ENCODE data around the gene ATF3.

Gene ATF3

GRCh38 chr1:212608959-212609700, 569 bp downstream of the ATF3 start:
- in situ Hi-C loops (cut with HindIII; ENCODE audit: low pct_ligation_motif_present, low sequenced_read_pairs) = no loop called here
- peaks cover 27% of the 10 kb centered on the region for H3K27me3 ChIP-seq (replicated peaks)
- no peaks in the 10 kb centered on the region for H3K36me3 ChIP-seq (replicated peaks)
- H3K4me3 ChIP-seq (ENCODE audit: low read depth, low read length) = peak overlapping the region; percentile 79
- TF ChIP-seq CTCF (IDR thresholded peaks at IDR 0.05; ENCODE audit: low read depth, low read length, missing control alignments) = peak; percentile 53
- no peak for DNase-seq
- peak overlapping the region; percentile 84 for H3K27ac ChIP-seq

DNA sequence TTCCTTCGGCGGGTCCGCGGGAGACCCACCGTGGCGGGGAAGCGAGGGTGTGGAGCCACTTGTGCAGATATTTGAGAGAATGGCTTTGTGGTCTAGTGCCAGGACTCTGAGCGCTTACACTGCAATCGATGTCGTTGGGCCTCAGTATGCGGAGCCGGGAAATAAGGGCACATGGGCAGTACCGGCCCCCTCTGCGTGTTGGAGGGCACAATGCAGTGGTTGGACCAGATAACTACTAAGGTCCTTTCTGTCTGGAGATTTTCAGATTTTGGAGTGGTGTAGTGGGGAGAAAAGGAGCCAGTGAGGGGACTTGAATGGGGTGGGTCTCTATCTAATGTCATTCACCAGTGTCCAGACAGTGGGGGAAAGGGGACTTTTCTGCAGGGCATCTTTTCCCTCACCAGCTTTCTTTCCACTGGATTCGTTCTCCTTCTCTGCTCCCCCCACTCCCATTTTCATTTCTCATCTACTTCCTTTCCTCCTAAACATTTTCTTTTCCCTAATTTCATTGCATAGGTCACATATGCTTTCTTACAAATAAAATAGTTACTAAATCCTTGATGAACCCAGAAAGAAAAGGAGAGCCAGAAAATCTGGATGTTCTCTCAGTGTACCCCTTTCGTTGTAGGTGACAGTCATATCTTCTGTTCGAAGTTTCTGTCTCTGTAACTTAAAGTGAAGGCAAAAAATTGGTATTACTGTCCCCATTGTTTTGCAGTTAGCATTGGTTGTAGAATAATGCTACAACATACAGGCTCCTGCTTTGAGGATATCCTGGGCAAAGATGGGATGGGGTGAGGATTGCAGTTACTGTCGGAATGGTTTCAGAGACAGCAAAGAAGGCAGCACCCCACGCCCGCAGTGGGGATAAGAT, 1.4 kb downstream of the ATF3 start:
- no peak for TF ChIP-seq CTCF (IDR thresholded peaks at IDR 0.05; ENCODE audit: low read depth, low read length, missing control alignments)

DNA sequence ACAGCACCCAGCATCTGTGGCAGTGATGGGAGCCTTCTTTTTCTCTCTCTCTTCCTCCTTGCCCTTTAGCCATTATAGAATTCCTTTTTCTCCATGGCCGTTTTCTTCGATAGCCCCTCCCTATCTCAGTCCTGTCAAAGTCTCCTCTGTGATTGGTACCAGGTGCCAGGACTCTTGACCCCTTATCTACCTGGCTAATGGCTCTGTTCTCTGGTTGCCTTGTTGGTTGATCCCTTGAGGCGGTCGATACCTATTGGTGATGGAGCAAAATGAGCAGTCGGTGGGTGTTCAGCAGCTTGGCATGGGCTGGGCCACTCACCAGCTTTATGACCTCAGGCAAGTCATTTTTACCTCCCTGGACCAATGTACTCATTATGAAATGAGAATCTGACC, 2.0 kb downstream of the ATF3 start:
- Histone ChIP-seq H3K4me3 (ENCODE audit: low read depth, low read length) (no peak overlapping the region), H3K27ac (no peak overlapping the region), H3K27me3 (replicated peaks) (peaks cover 17% of the 10 kb centered on the region), H3K36me3 (replicated peaks) (no peaks in the 10 kb centered on the region)
- in situ Hi-C loops (cut with HindIII; ENCODE audit: low pct_ligation_motif_present, low sequenced_read_pairs) = no loop called here
- TF ChIP-seq CTCF (IDR thresholded peaks at IDR 0.05; ENCODE audit: low read depth, low read length, missing control alignments) = no peak
- no peak for DNase-seq

More for the DNA sequence above, 1.4 kb downstream of the ATF3 start:
- DNase-seq = no peak
- no peaks in the 10 kb centered on the region for H3K36me3 ChIP-seq (replicated peaks)
- in situ Hi-C loops (cut with HindIII; ENCODE audit: low pct_ligation_motif_present, low sequenced_read_pairs) = no loop called here
- H3K27ac ChIP-seq = peak overlapping the region; percentile 84
- H3K4me3 ChIP-seq (ENCODE audit: low read depth, low read length) = peak overlapping the region; percentile 79
- peaks cover 19% of the 10 kb centered on the region for H3K27me3 ChIP-seq (replicated peaks)

- H3K36me3 ChIP-seq (replicated peaks) = no peaks in the 10 kb centered on the region
- in situ Hi-C loops (cut with HindIII; ENCODE audit: low pct_ligation_motif_present, low sequenced_read_pairs) = no loop called here
- DNase-seq = no peak
- H3K27me3 ChIP-seq (replicated peaks) = peaks cover 16% of the 10 kb centered on the region
- no peak overlapping the region for H3K27ac ChIP-seq
- TF ChIP-seq CTCF (IDR thresholded peaks at IDR 0.05; ENCODE audit: low read depth, low read length, missing control alignments) = no peak
- H3K4me3 ChIP-seq (ENCODE audit: low read depth, low read length) = no peak overlapping the region
These were observed 2.7 kb downstream of the ATF3 start for GRCh38 chr1:212611000-212611948.

- in situ Hi-C loops (cut with HindIII; ENCODE audit: low pct_ligation_motif_present, low sequenced_read_pairs) = no loop called here
- Histone ChIP-seq H3K4me3 (ENCODE audit: low read depth, low read length) (no peak overlapping the region), H3K27ac (no peak overlapping the region), H3K27me3 (replicated peaks) (peaks cover 6% of the 10 kb centered on the region), H3K36me3 (replicated peaks) (no peaks in the 10 kb centered on the region)
- no peak for TF ChIP-seq CTCF (IDR thresholded peaks at IDR 0.05; ENCODE audit: low read depth, low read length, missing control alignments)
- DNase-seq = no peak
These were observed 3.7 kb downstream of the ATF3 start for GRCh38 chr1:212612041-212612961.
